Measurements from ENCODE around the gene OPCML. TPM values are rescaled to one million over a fixed set of nuclear protein-coding genes. Genes with fewer than 3 reads are reported as not detected.

Gene OPCML
- total RNA-seq, 1 donor from 2014 or later: 4.6 TPM

- Mint-ChIP-seq H3K4me3 (no peak overlapping the region), H3K27me3 (peaks cover 70% of the 10 kb centered on the region), H3K9me3 (no peaks in the 10 kb centered on the region), H3K4me1 (ENCODE audit: unreplicated experiment) (no peaks in the 10 kb centered on the region), H3K27ac (no peak overlapping the region), H3K36me3 (no peaks in the 10 kb centered on the region)
- no peak for TF ChIP-seq CTCF (conservative IDR thresholded peaks at IDR 0.05)
- DNase-seq (ENCODE audit: extremely low spot score, unreplicated experiment): no peak
Observed at GRCh38 chr11:133072378-133072777, 459.9 kb downstream of the OPCML start.

- TF ChIP-seq CTCF (conservative IDR thresholded peaks at IDR 0.05): no peak
- DNase-seq (ENCODE audit: extremely low spot score, unreplicated experiment): no peak
- H3K9me3 Mint-ChIP-seq: no peaks in the 10 kb centered on the region
- H3K4me3 Mint-ChIP-seq: no peak overlapping the region
- no peak overlapping the region for H3K27ac Mint-ChIP-seq
- peaks cover 68% of the 10 kb centered on the region for H3K27me3 Mint-ChIP-seq
- no peaks in the 10 kb centered on the region for H3K36me3 Mint-ChIP-seq
- H3K4me1 Mint-ChIP-seq (ENCODE audit: unreplicated experiment): no peaks in the 10 kb centered on the region
Observed at GRCh38 chr11:133070791-133071190, 461.5 kb downstream of the OPCML start.

- Mint-ChIP-seq H3K4me1 (ENCODE audit: unreplicated experiment) (no peaks in the 10 kb centered on the region), H3K36me3 (no peaks in the 10 kb centered on the region), H3K27ac (no peak overlapping the region), H3K27me3 (peaks cover 66% of the 10 kb centered on the region), H3K4me3 (no peak overlapping the region), H3K9me3 (no peaks in the 10 kb centered on the region)
- DNase-seq (ENCODE audit: extremely low spot score, unreplicated experiment): no peak
- no peak for TF ChIP-seq CTCF (conservative IDR thresholded peaks at IDR 0.05)
Observed at GRCh38 chr11:133070021-133070713, 462.1 kb downstream of the OPCML start.

- H3K27ac Mint-ChIP-seq: no peak overlapping the region
- no peaks in the 10 kb centered on the region for H3K9me3 Mint-ChIP-seq
- H3K27me3 Mint-ChIP-seq: peaks cover 65% of the 10 kb centered on the region
- DNase-seq (ENCODE audit: extremely low spot score, unreplicated experiment): no peak
- no peaks in the 10 kb centered on the region for H3K36me3 Mint-ChIP-seq
- H3K4me1 Mint-ChIP-seq (ENCODE audit: unreplicated experiment): peaks cover 8% of the 10 kb centered on the region
- TF ChIP-seq CTCF (conservative IDR thresholded peaks at IDR 0.05): no peak
- H3K4me3 Mint-ChIP-seq: peak overlapping the region; percentile 17
Observed at GRCh38 chr11:133065847-133066485, 466.3 kb downstream of the OPCML start.

GRCh38 chr11:133064961-133065360 is 467.3 kb downstream of the OPCML start:
- Mint-ChIP-seq H3K9me3 (no peaks in the 10 kb centered on the region), H3K4me1 (ENCODE audit: unreplicated experiment) (peaks cover 8% of the 10 kb centered on the region), H3K27ac (peak overlapping the region; percentile 6), H3K36me3 (no peaks in the 10 kb centered on the region), H3K27me3 (peaks cover 65% of the 10 kb centered on the region), H3K4me3 (peak overlapping the region; percentile 81)
- no peak for DNase-seq (ENCODE audit: extremely low spot score, unreplicated experiment)
- TF ChIP-seq CTCF (conservative IDR thresholded peaks at IDR 0.05): no peak

Data from type B pancreatic cell (in vitro differentiated cells).